IPS-18a (cell line): ENCODE data around the gene PABPN1L.

Experiments used
- H3K27ac ChIP-seq: one replicate; pipeline ENCODE4 v1.5.1; 2013; ENCODE audit warnings: low read length
- H3K27me3 ChIP-seq: one replicate; pipeline ENCODE4 v1.6.1; 2013; ENCODE audit warnings: mild to moderate bottlenecking, low read length; ENCODE audit not compliant: control insufficient read depth, insufficient read depth
- H3K36me3 ChIP-seq: one replicate; pipeline ENCODE4 v1.6.1; 2013; ENCODE audit warnings: low read depth, low read length; ENCODE audit not compliant: control insufficient read depth
- H3K4me1 ChIP-seq: one replicate; pipeline ENCODE4 v1.6.1; 2013; ENCODE audit warnings: low read depth, low read length; ENCODE audit not compliant: control insufficient read depth
- H3K4me3 ChIP-seq: one replicate; pipeline ENCODE4 v1.5.1; 2013; ENCODE audit warnings: low read length
- H3K9ac ChIP-seq: one replicate; pipeline ENCODE4 v1.6.1; 2013; ENCODE audit warnings: mild to moderate bottlenecking, low read length, moderate library complexity
- H3K9me3 ChIP-seq: one replicate; pipeline ENCODE4 v1.6.1; 2013; ENCODE audit warnings: low read depth, low read length; ENCODE audit not compliant: control insufficient read depth

Gene PABPN1L

DNA sequence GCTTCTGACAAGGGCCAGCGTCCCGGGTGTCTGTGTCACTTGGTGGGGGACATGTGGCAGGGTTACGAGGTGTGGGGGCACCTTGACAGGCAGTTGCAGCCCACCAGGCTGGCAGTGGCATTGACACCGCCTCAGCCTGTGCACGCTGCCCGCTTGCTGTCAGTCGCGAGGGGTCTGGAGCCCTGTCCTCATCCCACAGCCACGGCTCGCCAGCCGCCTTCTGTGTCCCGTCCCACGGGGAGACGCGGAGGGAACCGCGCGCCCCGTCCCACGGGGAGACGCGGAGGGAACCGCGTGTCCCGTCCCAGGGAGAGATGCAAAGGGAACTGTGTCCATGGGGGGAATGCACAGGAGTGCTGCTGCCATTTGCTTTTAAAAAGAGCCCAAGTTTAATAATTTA lies 3.5 kb downstream of the PABPN1L start:
- no peaks in the 10 kb centered on the region for H3K27me3 ChIP-seq
- H3K27ac ChIP-seq: no peak overlapping the region
- no peak overlapping the region for H3K9ac ChIP-seq
- no peak overlapping the region for H3K4me3 ChIP-seq
- peaks cover 24% of the 10 kb centered on the region for H3K36me3 ChIP-seq
- no peaks in the 10 kb centered on the region for H3K9me3 ChIP-seq
- peaks cover 1% of the 10 kb centered on the region for H3K4me1 ChIP-seq

- Histone ChIP-seq H3K36me3 (peaks cover 24% of the 10 kb centered on the region), H3K4me1 (peaks cover 3% of the 10 kb centered on the region), H3K9ac (no peak overlapping the region), H3K9me3 (no peaks in the 10 kb centered on the region), H3K27ac (no peak overlapping the region), H3K4me3 (no peak overlapping the region), H3K27me3 (no peaks in the 10 kb centered on the region)
Measured at GRCh38 chr16:88861359-88861758, 5.1 kb downstream of the PABPN1L start.

GRCh38 chr16:88859381-88860091 lies 6.9 kb downstream of the PABPN1L start:
- Histone ChIP-seq H3K4me3 (no peak overlapping the region), H3K27ac (no peak overlapping the region), H3K9ac (no peak overlapping the region)

DNA sequence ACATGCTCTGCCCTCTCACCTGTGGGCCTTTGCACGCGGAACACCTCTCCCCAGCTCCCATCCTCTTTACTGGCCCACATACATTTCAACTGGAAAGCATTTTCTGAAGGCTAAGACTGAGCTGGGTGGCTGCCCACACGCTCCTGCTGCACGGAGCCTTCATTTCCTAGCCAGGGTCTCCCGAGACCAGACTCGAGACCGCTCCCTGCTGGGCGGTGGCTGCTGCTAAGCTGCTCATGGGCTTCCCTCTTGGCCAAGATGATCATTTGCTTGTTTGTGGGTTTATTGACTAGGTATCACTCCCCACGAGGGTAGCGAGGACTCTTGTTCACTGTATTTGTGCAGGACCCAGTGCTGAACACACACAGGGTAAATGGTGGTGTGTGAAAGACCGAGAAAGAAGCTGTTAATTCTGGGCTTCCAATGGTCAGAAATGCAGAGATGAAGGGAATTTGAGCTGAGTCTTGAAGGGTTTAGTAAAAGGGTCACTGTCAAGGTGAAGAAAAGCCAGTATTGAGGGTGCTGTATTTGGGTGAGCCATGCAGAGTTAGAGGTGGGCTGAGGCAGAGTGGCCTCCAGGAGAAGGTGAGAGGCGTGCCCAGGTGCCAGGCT lies 8.6 kb downstream of the PABPN1L start:
- Histone ChIP-seq H3K9me3 (no peaks in the 10 kb centered on the region), H3K9ac (peak overlapping the region; percentile 63), H3K36me3 (peaks cover 24% of the 10 kb centered on the region), H3K4me1 (peaks cover 8% of the 10 kb centered on the region), H3K27ac (no peak overlapping the region), H3K27me3 (no peaks in the 10 kb centered on the region), H3K4me3 (peak overlapping the region; percentile 84)

More at GRCh38 chr16:88859381-88860091, 6.9 kb downstream of the PABPN1L start:
- Histone ChIP-seq H3K36me3 (peaks cover 24% of the 10 kb centered on the region), H3K27me3 (no peaks in the 10 kb centered on the region), H3K4me1 (peaks cover 8% of the 10 kb centered on the region), H3K9me3 (no peaks in the 10 kb centered on the region)

DNA sequence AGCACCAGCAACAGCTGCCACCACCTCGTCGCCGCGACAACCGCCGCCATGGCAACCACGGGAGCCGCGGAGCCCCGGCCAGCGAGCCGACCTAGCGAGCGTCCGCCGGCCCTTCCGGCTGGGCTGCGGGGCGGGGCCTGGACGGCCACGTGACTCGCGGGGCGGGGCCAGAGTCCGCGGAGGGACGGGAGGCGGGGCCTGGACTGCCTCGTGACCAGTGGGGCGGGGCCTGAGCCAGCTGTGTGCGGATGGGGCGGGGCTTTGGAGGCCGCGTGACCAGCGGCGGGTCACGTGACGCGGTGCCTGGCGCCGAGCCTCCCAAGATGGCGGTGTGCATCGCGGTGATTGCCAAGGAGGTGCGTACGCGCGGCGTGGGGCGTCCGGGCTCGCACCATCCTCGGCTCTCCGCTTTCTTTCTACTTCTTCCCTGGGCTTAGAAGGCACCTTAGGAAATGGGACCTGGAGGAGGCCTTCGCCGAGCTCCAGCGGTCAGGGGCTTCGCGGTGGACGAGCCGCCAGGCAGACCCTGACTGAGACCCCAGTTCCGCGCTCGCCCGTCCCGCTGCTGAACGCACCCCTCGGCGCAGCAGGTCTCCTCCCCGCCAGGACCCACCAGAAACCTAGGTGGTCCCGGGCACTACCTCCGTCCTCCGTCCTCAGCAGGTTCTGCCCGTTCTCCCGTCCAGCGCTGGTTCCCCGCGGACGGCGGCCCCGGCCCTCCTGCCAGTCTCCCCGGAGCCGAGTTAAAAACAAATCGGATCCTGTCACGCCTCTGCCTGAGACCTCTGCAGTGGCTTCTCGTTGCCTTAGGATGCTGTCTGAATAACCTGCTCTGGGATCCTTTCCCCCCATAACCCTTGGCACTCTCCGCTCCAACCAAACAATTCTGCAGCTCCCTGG lies 9.4 kb downstream of the PABPN1L start, which contains the start of the genes GALNS and TRAPPC2L:
GALNS (minus strand) TSS at position 120 of the 900 bp plus-strand sequence; CDS start at position 50, 70 bp downstream.
TRAPPC2L (plus strand) TSS at position 300 of the 900 bp plus-strand sequence; CDS start at position 324, 24 bp downstream.
- Histone ChIP-seq H3K27me3 (no peaks in the 10 kb centered on the region), H3K4me3 (peak within 1 kb of the TSS; percentile 84), H3K9ac (peak within 1 kb of the TSS; percentile 63), H3K27ac (no peak within 1 kb of the TSS), H3K9me3 (no peaks in the 10 kb centered on the region), H3K4me1 (peaks cover 8% of the 10 kb centered on the region), H3K36me3 (peaks cover 22% of the 10 kb centered on the region)

DNA sequence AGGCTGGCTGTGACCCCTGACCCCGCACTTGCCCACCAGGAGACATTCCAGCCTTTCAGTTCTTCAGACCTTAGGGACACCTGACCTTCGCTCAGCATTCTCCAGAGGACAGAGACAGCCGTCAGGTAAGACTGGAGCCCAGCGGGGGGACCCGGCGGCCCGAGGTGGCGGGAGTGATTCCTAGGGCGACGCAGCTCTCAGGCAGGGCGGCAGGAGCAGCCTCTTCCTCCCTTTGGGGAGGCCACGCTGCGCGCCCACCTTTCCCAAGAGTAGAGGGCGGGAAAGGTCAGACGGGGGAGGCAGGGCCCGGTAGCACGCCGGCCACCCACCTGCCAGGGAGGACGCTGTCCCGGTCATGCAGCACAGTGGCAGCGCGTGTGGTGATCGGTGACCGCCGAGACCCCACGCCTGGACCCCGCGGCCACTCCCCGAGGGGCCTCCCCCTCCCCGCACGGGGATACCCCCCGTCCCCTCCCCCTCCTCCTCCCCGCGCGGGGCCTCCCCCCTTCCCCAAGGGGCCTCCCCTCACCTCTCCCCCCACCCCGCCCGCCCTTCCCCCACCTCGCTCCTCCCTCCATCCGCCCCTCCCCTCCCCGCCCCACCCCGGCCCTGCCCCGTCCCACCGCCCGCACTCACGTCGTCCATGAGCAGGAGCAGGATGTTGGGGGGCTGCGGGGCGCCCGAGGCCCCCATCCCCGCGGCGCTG lies 10.2 kb downstream of the PABPN1L start:
- Histone ChIP-seq H3K27ac (no peak overlapping the region), H3K27me3 (no peaks in the 10 kb centered on the region), H3K4me1 (peaks cover 8% of the 10 kb centered on the region), H3K9ac (peak overlapping the region; percentile 42), H3K9me3 (no peaks in the 10 kb centered on the region), H3K4me3 (peak overlapping the region; percentile 84), H3K36me3 (peaks cover 19% of the 10 kb centered on the region)

DNA sequence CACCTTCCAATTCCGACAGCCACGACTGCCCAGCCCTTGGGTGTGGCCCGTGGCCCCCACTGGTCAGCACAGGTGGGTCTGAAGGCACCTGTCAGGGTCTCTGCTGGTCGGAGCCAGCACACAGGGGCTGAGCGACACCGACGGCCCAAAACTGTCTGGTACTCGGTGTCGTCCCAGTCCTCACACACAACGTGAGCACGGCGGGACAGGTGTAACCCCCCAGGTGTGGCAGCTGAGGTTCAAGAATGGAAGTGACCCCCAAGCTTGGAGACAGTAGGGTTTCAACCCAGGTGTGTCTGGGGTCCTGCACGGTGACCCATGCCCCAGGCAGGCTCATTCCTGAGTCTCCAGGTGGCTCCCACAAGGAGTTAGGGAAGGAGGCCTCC lies 10.7 kb downstream of the PABPN1L start:
- Histone ChIP-seq H3K9ac (peak overlapping the region; percentile 42), H3K4me3 (peak overlapping the region; percentile 49), H3K9me3 (no peaks in the 10 kb centered on the region), H3K27me3 (no peaks in the 10 kb centered on the region), H3K36me3 (peaks cover 19% of the 10 kb centered on the region), H3K4me1 (peaks cover 8% of the 10 kb centered on the region), H3K27ac (no peak overlapping the region)

DNA sequence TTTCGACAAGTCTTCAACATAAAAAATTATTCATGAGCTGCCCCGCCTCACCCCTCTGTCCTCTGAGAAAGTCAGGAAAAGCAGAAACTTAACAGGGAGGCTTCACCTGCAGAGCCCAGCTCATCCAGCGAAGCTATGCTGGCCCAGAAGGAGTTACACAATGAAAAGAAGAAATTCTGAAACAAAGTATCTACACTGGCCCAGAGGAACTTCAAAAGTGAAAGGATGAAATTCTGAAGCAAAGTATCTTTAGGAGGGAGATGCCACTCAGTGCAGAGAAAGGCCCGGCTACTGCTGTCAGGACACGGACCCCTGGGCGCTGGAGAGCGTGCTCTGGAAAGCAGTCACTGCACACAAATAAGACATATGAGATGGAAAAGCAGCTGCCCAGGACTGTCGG lies 11.3 kb downstream of the PABPN1L start:
- no peaks in the 10 kb centered on the region for H3K9me3 ChIP-seq
- H3K36me3 ChIP-seq: peaks cover 14% of the 10 kb centered on the region
- H3K4me1 ChIP-seq: peaks cover 8% of the 10 kb centered on the region
- no peak overlapping the region for H3K27ac ChIP-seq
- H3K27me3 ChIP-seq: no peaks in the 10 kb centered on the region
- H3K9ac ChIP-seq: no peak overlapping the region
- H3K4me3 ChIP-seq: no peak overlapping the region

DNA sequence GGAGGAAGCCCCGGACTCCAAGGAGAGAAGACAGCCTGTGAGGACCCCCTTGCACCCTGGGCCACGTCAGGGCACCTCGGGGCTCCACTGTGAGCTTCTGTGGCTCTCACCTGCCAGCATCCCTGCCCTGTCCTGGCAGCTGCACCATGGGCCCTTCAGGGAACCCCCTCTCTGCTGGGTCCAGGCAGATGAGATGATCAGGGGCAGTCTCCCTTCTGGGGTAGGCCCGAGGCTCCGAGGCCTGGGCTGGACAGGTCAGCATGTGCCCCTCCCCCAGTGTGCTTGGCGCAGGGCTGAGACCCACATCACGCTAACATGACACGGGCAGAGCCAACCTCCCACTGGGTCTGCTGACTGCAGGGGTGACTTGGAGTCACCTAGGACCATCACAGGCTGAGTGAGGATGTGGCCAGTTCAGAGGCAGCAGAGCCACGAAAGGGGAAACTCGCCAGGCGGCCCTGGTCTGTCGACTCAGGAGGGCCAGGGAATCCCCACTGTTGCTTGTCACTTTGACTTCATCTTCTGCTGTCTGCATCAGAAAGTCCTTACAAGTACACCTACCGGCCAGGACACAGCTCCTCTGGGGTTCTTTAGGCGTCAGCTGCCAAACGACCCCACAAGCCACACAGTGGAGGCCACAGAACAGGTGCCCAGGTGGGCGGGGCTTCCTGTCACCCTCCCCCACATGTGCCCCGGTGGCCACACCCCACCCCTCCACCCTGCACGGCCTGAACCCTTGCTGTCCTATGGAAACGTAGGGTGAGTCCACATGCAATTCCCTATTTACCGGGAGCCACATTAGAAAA lies 12.0 kb downstream of the PABPN1L start:
- no peaks in the 10 kb centered on the region for H3K27me3 ChIP-seq
- H3K36me3 ChIP-seq: peaks cover 7% of the 10 kb centered on the region
- no peak overlapping the region for H3K9ac ChIP-seq
- peaks cover 8% of the 10 kb centered on the region for H3K4me1 ChIP-seq
- no peak overlapping the region for H3K27ac ChIP-seq
- H3K9me3 ChIP-seq: no peaks in the 10 kb centered on the region
- H3K4me3 ChIP-seq: no peak overlapping the region

DNA sequence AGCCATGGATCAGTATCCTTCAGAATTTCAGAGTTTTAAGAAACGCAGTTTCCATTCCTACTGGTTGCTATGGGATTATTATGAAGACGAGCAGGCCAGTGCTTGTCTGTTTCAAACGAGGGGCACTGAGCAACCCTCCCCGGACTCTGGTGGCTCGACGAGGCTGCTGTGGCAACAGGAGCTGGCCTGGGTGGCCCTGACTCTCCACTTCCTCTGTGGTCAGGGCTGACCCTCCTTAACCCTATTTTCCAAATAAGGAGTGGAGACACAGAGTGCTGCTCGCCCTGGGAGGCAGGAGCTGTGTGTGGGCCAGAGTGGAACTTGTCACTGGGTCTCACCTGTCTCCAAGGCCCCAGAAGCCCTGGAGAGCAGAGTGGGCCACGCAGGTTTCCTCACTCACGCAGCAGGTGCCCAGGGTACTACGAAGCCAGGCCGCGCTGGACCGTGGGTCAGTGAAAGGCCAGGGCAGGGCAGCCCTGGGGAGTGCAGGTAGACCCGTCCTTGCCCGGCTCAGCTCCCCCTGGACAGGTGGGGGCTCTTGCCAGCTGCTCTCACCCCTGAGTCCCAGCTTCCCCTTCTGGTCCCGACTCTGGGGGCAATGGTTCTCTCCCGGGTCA lies 13.0 kb downstream of the PABPN1L start:
- no peak overlapping the region for H3K4me3 ChIP-seq
- no peaks in the 10 kb centered on the region for H3K9me3 ChIP-seq
- no peaks in the 10 kb centered on the region for H3K27me3 ChIP-seq
- H3K9ac ChIP-seq: no peak overlapping the region
- H3K36me3 ChIP-seq: no peaks in the 10 kb centered on the region
- no peak overlapping the region for H3K27ac ChIP-seq
- peaks cover 8% of the 10 kb centered on the region for H3K4me1 ChIP-seq
